PC-9 (cell line): Measurements from ENCODE around the gene DISP3.

Experiments used
- CTCF ChIP-seq: fragments of 200-600 bp; sonication (generic); conservative IDR thresholded peaks from 2 replicates; pipeline ENCODE4 v1.6.1; 2017; ENCODE audit warnings: mixed run types, antibody characterized with exemption, mild to moderate bottlenecking, moderate library complexity
- EZH2 ChIP-seq: fragments of 200-600 bp; sonication (generic); IDR thresholded peaks from 2 replicates; pipeline ENCODE4 v1.8.0; 2017; ENCODE audit warnings: antibody characterized with exemption, low read depth

GRCh38 chr1:11482198-11482597 is 3.2 kb downstream of the DISP3 start:
- no peak for TF ChIP-seq EZH2
- no peak for TF ChIP-seq CTCF
